Liver (tissue), 9 donors: Measurements from ENCODE around the gene ITIH1. TPM values are rescaled to one million over a fixed set of nuclear protein-coding genes. Genes with fewer than 3 reads are reported as not detected.

Experiments
- DNase-seq: peaks from one replicate; pipeline ENCODE4 v3.0.0-alpha.2; 2017; ENCODE audit warnings: low spot score
- H3K27ac ChIP-seq, 2 donors: one replicate each; pipeline ENCODE4 v1.7.0; 2013; ENCODE audit warnings: inconsistent platforms in 2 of 2, low read length in 2 of 2, control low read depth in 1 of 2, low read depth in 1 of 2, mild to moderate bottlenecking in 1 of 2
- H3K27me3 ChIP-seq, 4 donors: one replicate each; pipeline versions ENCODE4 v1.6.1 to v1.7.0; 2013; ENCODE audit warnings: low read length in 3 of 4, inconsistent platforms in 1 of 4, mild to moderate bottlenecking in 1 of 4, moderate library complexity in 1 of 4; ENCODE audit not compliant: control insufficient read depth in 4 of 4, insufficient read depth in 4 of 4
- H3K36me3 ChIP-seq, 4 donors: one replicate each; pipeline versions ENCODE4 v1.6.1 to v1.7.0; 2013; ENCODE audit warnings: low read length in 3 of 4, mild to moderate bottlenecking in 3 of 4, low read depth in 1 of 4, moderate library complexity in 1 of 4; ENCODE audit not compliant: control insufficient read depth in 4 of 4, insufficient read depth in 3 of 4
- H3K4me1 ChIP-seq, 4 donors: one replicate each; pipeline versions ENCODE4 v1.6.1 to v1.7.0; 2013; ENCODE audit warnings: low read length in 3 of 4, mild to moderate bottlenecking in 3 of 4, moderate library complexity in 1 of 4; ENCODE audit not compliant: control insufficient read depth in 4 of 4, insufficient read depth in 4 of 4
- H3K4me3 ChIP-seq, 3 donors: one replicate each; pipeline versions ENCODE4 v1.6.1 to v1.7.0; 2013; ENCODE audit warnings: low read length in 3 of 3, control low read depth in 1 of 3, low read depth in 1 of 3, mild to moderate bottlenecking in 1 of 3
- H3K9ac ChIP-seq, 2 donors: one replicate each; pipeline ENCODE4 v1.7.0; 2013; ENCODE audit warnings: low read length in 2 of 2, mild to moderate bottlenecking in 2 of 2, moderate library complexity in 2 of 2, control low read depth in 1 of 2, low read depth in 1 of 2
- H3K9me3 ChIP-seq, 4 donors: one replicate each; pipeline versions ENCODE4 v1.6.1 to v1.7.0; 2013; ENCODE audit warnings: low read length in 3 of 4; ENCODE audit not compliant: control insufficient read depth in 4 of 4
- ATF3 ChIP-seq: IDR thresholded peaks from 2 replicates; pipeline ENCODE4 v1.6.1; 2016; ENCODE audit warnings: antibody characterized with exemption
- CTCF ChIP-seq: fragments of 150-350 bp; IDR thresholded peaks from 2 replicates; pipeline ENCODE4 v1.5.1; 2017; ENCODE audit warnings: improper control_type of control experiment, low read depth, low read length; ENCODE audit not compliant: missing input control
- EGR1 ChIP-seq, 2 donors: IDR thresholded peaks; 2 replicates each; pipeline ENCODE4 v1.6.1; 2016 to 2018; ENCODE audit warnings: antibody characterized with exemption in 2 of 2, low read depth in 2 of 2
- FOXA1 ChIP-seq: IDR thresholded peaks from 2 replicates; pipeline ENCODE4 v1.6.1; 2016; ENCODE audit warnings: antibody characterized with exemption
- FOXA2 ChIP-seq: IDR thresholded peaks from 2 replicates; pipeline ENCODE4 v1.6.1; 2016; ENCODE audit warnings: antibody characterized with exemption
- GABPA ChIP-seq, 2 donors: IDR thresholded peaks in 1 of 2; conservative IDR thresholded peaks in 1 of 2; 2 replicates each; pipeline ENCODE4 v1.6.1; 2016; ENCODE audit warnings: antibody characterized with exemption in 2 of 2, mild to moderate bottlenecking in 1 of 2, moderate library complexity in 1 of 2
- HNF4A ChIP-seq, 2 donors: conservative IDR thresholded peaks; 2 replicates each; pipeline ENCODE4 v1.6.1; 2016; ENCODE audit warnings: antibody characterized with exemption in 2 of 2, mild to moderate bottlenecking in 2 of 2
- HNF4G ChIP-seq: IDR thresholded peaks from 2 replicates; pipeline ENCODE4 v1.6.1; 2016; ENCODE audit warnings: antibody characterized with exemption
- JUND ChIP-seq, 2 donors: IDR thresholded peaks; 2 replicates each; pipeline ENCODE4 v1.6.1; 2016; ENCODE audit warnings: antibody characterized with exemption in 2 of 2
- MAX ChIP-seq: IDR thresholded peaks from 2 replicates; pipeline ENCODE4 v1.6.1; 2016; ENCODE audit warnings: antibody characterized with exemption
- NR2F2 ChIP-seq: IDR thresholded peaks from 2 replicates; pipeline ENCODE4 v1.6.1; 2016; ENCODE audit warnings: antibody characterized with exemption
- RAD21 ChIP-seq, 2 donors: IDR thresholded peaks; 2 replicates each; pipeline ENCODE4 v1.6.1; 2016; ENCODE audit warnings: antibody characterized with exemption in 2 of 2, mild to moderate bottlenecking in 2 of 2
- REST ChIP-seq: IDR thresholded peaks from 2 replicates; pipeline ENCODE4 v1.6.1; 2016; ENCODE audit warnings: antibody characterized with exemption, mild to moderate bottlenecking
- RXRA ChIP-seq, 2 donors: IDR thresholded peaks; 2 replicates each; pipeline ENCODE4 v1.6.1; 2017 to 2018; ENCODE audit warnings: antibody characterized with exemption in 2 of 2, mild to moderate bottlenecking in 1 of 2
- SP1 ChIP-seq: IDR thresholded peaks from 2 replicates; pipeline ENCODE4 v1.6.1; 2018; ENCODE audit warnings: antibody characterized with exemption, mild to moderate bottlenecking
- TAF1 ChIP-seq: conservative IDR thresholded peaks from 2 replicates; pipeline ENCODE4 v1.6.1; 2016; ENCODE audit warnings: antibody characterized with exemption, mild to moderate bottlenecking
- YY1 ChIP-seq: IDR thresholded peaks from 2 replicates; pipeline ENCODE4 v1.6.1; 2016; ENCODE audit warnings: antibody characterized with exemption, mild to moderate bottlenecking
- ZBTB33 ChIP-seq: IDR thresholded peaks from 2 replicates; pipeline ENCODE4 v1.6.1; 2016; ENCODE audit warnings: antibody characterized with exemption
- WGBS: extraction: QIAGEN DNeasy Blood & Tissue Kit; methylation state at CpG from one replicate; pipeline ENCODE4 v1.1.7; 2013; 5-methylcytosine and 5-hydroxymethylcytosine counted together
- polyA plus RNA-seq, 2 donors: library from polyadenylated mRNA; stranded (reverse) in 1 of 2; unstranded in 1 of 2; fragments of 200-250 nt in 1 of 2; fragments of >200 nt in 1 of 2; fragmentation: Nextera tagmentation in 1 of 2; extraction: Ambion mirVana in 1 of 2; gene quantifications; one replicate each; pipeline versions ENCODE4 v1.2.1 to v1.2.3, GENCODE V29; 2013 to 2015
- total RNA-seq, 2 donors: library from RNA; depleted of rRNA; stranded (reverse); fragments of >200 nt; gene quantifications; one replicate each; pipeline ENCODE4 v1.2.3, GENCODE V29; 2014
- donor health status: healthy.
- donor health status: healthy.
- donor health status: healthy.
- donor health status: healthy.
- donor health status: healthy.

The ITIH1 gene
- total and polyA plus RNA-seq, 4 donors, result 1,022 to 1,400 (median 1,242) TPM

- H3K4me1 ChIP-seq, result peaks cover 5 to 61% (median 55%) of the 10 kb centered on the region in 4 donors
- peaks cover under 1 to 15% (median 5%) of the 10 kb centered on the region in 4 donors for H3K36me3 ChIP-seq
- WGBS, result 68% methylated on average over 5 of the region's 5 CpGs
- no peaks in the 10 kb centered on the region for H3K27me3 ChIP-seq
- H3K27ac ChIP-seq, result peak overlapping the region; percentile 39 to 60
- no peak for DNase-seq
- no peak overlapping the region for H3K9ac ChIP-seq
- no peak for TF ChIP-seq MAX
- TF ChIP-seq FOXA2, result no peak
- no peak for TF ChIP-seq TAF1
- no peaks in the 10 kb centered on the region for H3K9me3 ChIP-seq
- peak overlapping the region; percentile 70 to 92 (median 71) for H3K4me3 ChIP-seq
These were observed 6.1 kb upstream of the ITIH1 start for GRCh38 chr3:52771334-52771681.

- Histone ChIP-seq H3K4me3 (no peak overlapping the region), H3K27ac (peak overlapping the region in 1 of 2 donors; percentile 5), H3K9me3 (no peaks in the 10 kb centered on the region), H3K9ac (no peak overlapping the region), H3K27me3 (no peaks in the 10 kb centered on the region), H3K4me1 (peaks cover 5 to 64% (median 56%) of the 10 kb centered on the region in 4 donors), H3K36me3 (peaks cover 0 to 14% (median 4%) of the 10 kb centered on the region in 4 donors)
- no peak for TF ChIP-seq HNF4A (conservative IDR thresholded peaks at IDR 0.05)
- TF ChIP-seq FOXA2, result no peak
- no peak for TF ChIP-seq JUND (IDR thresholded peaks at IDR 0.05)
- TF ChIP-seq HNF4G, result no peak
- TF ChIP-seq EGR1 (IDR thresholded peaks at IDR 0.05; ENCODE audit: low read depth in 2 of 2), result no peak
- TF ChIP-seq ATF3, result no peak
- TF ChIP-seq MAX, result no peak
- TF ChIP-seq YY1, result no peak
- no peak for TF ChIP-seq RXRA (IDR thresholded peaks at IDR 0.05)
- TF ChIP-seq RAD21 (IDR thresholded peaks at IDR 0.05), result no peak
- TF ChIP-seq GABPA (IDR thresholded peaks at IDR 0.05 in 1 of 2, conservative IDR thresholded peaks at IDR 0.05 in 1 of 2), result no peak
- no peak for TF ChIP-seq CTCF
- TF ChIP-seq NR2F2, result no peak
- no peak for TF ChIP-seq REST
- no peak for TF ChIP-seq TAF1
- no peak for TF ChIP-seq ZBTB33
- TF ChIP-seq FOXA1, result no peak
- TF ChIP-seq SP1, result no peak
- WGBS, result 90% methylated on average over 10 of the region's 10 CpGs
- no peak for DNase-seq
These were observed 5.7 kb upstream of the ITIH1 start for GRCh38 chr3:52771702-52772101.
